Skeletal muscle tissue (tissue), 4 donors: ENCODE results near the gene CTNNA2. TPM values are rescaled to one million over a fixed set of nuclear protein-coding genes. Genes with fewer than 3 reads are reported as not detected.

Source experiments
- H3K27ac ChIP-seq: one replicate; pipeline ENCODE4 v1.7.0; 2013; ENCODE audit warnings: mild to moderate bottlenecking, low read depth, low read length, inconsistent platforms
- H3K27me3 ChIP-seq, 3 donors: one replicate each; pipeline ENCODE4 v1.7.0; 2013; ENCODE audit warnings: low read length in 3 of 3; ENCODE audit not compliant: control insufficient read depth in 3 of 3, insufficient read depth in 3 of 3
- H3K36me3 ChIP-seq, 3 donors: one replicate each; pipeline ENCODE4 v1.7.0; 2013; ENCODE audit warnings: low read length in 3 of 3; ENCODE audit not compliant: control insufficient read depth in 3 of 3, insufficient read depth in 3 of 3
- H3K4me1 ChIP-seq, 3 donors: one replicate each; pipeline ENCODE4 v1.7.0; 2013; ENCODE audit warnings: low read length in 3 of 3, mild to moderate bottlenecking in 3 of 3; ENCODE audit not compliant: control insufficient read depth in 3 of 3, insufficient read depth in 3 of 3
- H3K4me3 ChIP-seq, 3 donors: one replicate each; pipeline ENCODE4 v1.7.0; 2013; ENCODE audit warnings: low read length in 3 of 3
- H3K9ac ChIP-seq, 3 donors: one replicate each; pipeline ENCODE4 v1.7.0; 2013; ENCODE audit warnings: low read length in 3 of 3, mild to moderate bottlenecking in 3 of 3, moderate library complexity in 2 of 3, low read depth in 1 of 3
- H3K9me3 ChIP-seq, 3 donors: one replicate each; pipeline ENCODE4 v1.7.0; 2013; ENCODE audit warnings: low read length in 3 of 3; ENCODE audit not compliant: control insufficient read depth in 3 of 3
- total RNA-seq: library from RNA; depleted of rRNA; stranded (reverse); fragments of >200 nt; gene quantifications from one replicate; pipeline ENCODE4 v1.2.3, GENCODE V29; 2014
- donor health status: Osteomylitis.

The CTNNA2 gene
- total RNA-seq, 1 donor from 2014 or later, result 1.0 TPM

DNA sequence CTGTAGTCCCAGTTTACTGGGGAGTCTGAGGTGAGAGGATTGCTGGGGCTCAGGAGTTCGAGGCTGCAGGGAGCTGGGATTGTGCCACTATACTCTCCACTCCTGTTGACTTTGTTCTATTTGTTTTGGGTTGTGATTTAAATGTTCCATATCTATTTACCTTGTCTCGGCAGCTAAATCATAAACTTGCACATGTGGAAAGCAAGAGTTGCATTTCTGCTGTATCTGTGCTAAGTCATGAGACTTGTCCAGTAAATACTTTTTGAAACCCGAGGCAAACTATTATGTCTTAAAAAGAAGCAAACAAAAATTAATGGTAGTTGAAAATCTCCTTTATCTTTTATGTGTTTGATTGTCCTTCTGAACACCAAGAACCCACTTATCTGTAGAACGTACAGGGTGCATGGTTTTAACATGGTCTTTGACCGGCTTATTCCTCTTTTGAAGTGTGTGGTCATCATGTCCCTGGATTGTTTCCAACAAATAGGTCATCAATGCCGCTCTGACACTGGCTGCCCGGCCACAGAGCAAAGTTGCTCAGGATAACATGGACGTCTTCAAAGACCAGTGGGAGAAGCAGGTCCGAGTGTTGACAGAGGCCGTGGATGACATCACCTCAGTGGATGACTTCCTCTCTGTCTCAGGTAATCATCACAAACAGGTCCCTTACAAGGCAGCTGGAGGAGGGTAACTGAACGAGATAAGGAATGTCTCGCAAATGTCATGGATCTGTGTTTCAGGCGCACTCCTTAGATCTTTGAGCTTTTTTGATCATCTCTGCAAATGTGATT lies 1032.8 kb downstream of the CTNNA2 start:
- no peaks in the 10 kb centered on the region for H3K4me1 ChIP-seq
- no peak overlapping the region for H3K4me3 ChIP-seq
- no peak overlapping the region for H3K9ac ChIP-seq
- no peaks in the 10 kb centered on the region for H3K9me3 ChIP-seq
- H3K36me3 ChIP-seq, result no peaks in the 10 kb centered on the region
- H3K27me3 ChIP-seq, result no peaks in the 10 kb centered on the region
- H3K27ac ChIP-seq, result no peak overlapping the region

DNA sequence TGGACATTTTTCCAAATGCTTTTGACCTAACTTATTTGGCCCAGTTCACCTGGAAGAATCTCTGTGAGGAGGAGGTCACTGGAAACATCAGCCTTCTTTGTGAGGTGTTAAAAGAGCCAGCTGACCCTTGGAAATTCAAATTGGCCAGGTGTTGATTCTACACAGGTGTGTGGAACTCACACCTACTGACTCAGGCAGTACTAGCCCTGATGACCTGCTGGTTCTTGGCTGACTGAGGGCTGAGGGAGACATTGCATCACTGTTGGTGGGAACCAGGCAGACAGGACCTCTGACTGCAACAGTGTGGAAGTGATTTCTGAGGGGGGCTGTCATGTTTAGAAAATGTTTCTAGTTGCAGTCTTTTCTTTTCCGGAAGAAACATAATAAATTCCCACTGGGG lies 1033.9 kb downstream of the CTNNA2 start:
- Histone ChIP-seq H3K36me3 (no peaks in the 10 kb centered on the region), H3K4me1 (no peaks in the 10 kb centered on the region), H3K9ac (no peak overlapping the region)

DNA sequence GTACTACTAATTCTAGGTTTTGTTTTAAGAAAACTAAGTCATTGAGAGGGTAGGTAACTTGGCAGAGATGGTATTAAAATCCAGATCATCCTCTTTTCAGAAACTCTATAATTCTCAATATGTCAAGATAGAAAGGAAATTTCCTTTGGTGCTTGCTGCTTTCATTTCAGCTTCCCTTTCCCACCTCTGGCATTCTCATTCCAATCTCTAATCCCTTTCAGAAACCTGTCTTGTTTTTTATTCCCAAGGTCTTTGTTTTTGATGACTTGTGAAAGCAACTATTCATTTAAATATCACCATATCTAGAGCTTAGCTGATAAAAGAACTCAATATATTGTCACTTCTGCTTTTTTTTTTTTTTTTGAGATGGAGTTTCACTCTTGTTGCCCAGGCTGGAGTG lies 1034.5 kb downstream of the CTNNA2 start:
- H3K27ac ChIP-seq, result no peak overlapping the region
- no peaks in the 10 kb centered on the region for H3K36me3 ChIP-seq
- H3K9ac ChIP-seq, result no peak overlapping the region
- H3K4me1 ChIP-seq, result no peaks in the 10 kb centered on the region
- H3K4me3 ChIP-seq, result no peak overlapping the region
- H3K27me3 ChIP-seq, result no peaks in the 10 kb centered on the region
- H3K9me3 ChIP-seq, result no peaks in the 10 kb centered on the region

More for the DNA sequence above, 1033.9 kb downstream of the CTNNA2 start:
- Histone ChIP-seq H3K4me3 (no peak overlapping the region), H3K9me3 (no peaks in the 10 kb centered on the region), H3K27me3 (no peaks in the 10 kb centered on the region), H3K27ac (no peak overlapping the region)

DNA sequence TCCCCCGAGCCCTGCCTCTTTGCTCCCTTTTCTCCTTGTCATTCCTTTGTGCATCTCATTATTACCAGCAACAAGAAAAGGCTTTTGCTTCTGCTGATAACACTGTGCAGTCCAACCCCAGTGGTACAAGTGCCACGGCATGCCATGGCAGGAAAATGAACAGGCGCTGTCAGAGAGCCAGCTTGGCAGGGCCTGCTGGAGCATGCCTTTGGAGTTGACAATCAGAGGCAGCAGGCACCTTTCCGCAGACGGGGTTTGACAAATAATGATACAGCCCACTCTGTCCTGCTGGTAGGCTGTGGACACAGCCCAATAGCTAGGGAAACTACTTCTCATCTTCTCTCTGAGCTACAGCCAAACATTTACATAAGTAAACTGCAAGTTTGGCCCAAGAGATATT lies 1035.6 kb downstream of the CTNNA2 start:
- Histone ChIP-seq H3K36me3 (no peaks in the 10 kb centered on the region), H3K4me3 (no peak overlapping the region), H3K4me1 (no peaks in the 10 kb centered on the region), H3K9ac (no peak overlapping the region), H3K9me3 (no peaks in the 10 kb centered on the region), H3K27ac (no peak overlapping the region), H3K27me3 (no peaks in the 10 kb centered on the region)

DNA sequence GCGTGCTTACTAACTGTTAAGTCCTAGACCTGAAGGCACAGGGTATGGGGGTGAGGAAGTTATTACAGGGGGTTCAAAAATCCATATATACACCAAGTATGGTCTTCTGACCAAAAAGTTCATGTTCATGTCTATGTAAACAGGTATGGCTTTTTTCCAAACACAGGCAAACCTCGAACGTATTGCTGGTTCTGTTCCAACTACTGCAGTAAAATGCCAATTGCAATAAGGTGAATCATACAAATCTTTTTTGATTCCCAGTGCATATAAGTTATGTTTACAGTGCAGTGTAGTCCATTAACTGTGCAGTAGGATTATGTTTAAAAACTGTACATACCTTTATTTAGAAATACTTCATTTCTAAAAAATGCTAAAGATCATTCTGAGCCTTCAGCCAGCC lies 1037.0 kb downstream of the CTNNA2 start:
- no peak overlapping the region for H3K9ac ChIP-seq
- no peak overlapping the region for H3K4me3 ChIP-seq
- no peaks in the 10 kb centered on the region for H3K4me1 ChIP-seq
- no peaks in the 10 kb centered on the region for H3K36me3 ChIP-seq
- no peaks in the 10 kb centered on the region for H3K9me3 ChIP-seq
- H3K27me3 ChIP-seq, result no peaks in the 10 kb centered on the region
- H3K27ac ChIP-seq, result no peak overlapping the region

DNA sequence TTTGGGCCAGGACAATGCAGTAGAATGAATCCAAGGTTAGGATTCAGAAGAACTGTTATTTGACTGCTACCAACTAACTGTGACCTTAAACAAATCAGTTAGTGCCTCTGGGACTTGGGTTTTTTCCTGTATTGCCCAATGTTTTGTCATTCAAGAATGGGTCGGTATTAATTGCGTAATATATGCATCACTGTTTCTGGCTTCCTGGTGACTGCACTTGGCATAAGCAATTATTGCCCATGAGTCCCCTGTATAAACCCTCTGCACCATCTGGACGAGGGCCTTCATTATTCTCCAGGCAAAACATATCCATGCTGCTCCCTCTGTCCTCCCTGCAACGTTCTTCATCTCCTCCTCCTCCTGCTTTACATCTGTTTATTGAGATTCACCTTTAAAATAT lies 1047.5 kb downstream of the CTNNA2 start:
- Histone ChIP-seq H3K27me3 (no peaks in the 10 kb centered on the region), H3K9me3 (no peaks in the 10 kb centered on the region), H3K9ac (no peak overlapping the region), H3K4me1 (no peaks in the 10 kb centered on the region), H3K36me3 (no peaks in the 10 kb centered on the region), H3K27ac (no peak overlapping the region), H3K4me3 (no peak overlapping the region)

DNA sequence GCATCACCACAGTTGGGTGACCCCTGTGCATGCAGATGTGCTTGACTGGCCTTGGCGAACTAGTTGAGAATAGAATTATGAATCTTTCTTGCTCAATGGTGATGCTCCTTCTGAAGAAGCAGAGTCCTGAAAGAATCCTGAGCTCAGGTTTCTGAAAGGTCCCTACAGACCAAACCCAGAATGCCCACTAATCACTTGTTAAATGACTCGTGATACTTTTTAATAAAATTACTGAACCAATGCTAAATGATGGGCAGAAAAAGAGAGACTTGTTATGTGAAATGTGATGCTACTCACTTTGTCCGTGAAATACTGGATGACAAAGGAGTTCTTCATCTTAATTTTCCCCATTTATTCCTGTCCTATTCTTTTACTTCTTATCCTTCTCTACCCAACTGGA lies 1055.2 kb downstream of the CTNNA2 start:
- Histone ChIP-seq H3K9me3 (no peaks in the 10 kb centered on the region), H3K27ac (no peak overlapping the region), H3K9ac (no peak overlapping the region), H3K27me3 (no peaks in the 10 kb centered on the region), H3K4me3 (no peak overlapping the region), H3K36me3 (no peaks in the 10 kb centered on the region), H3K4me1 (no peaks in the 10 kb centered on the region)

DNA sequence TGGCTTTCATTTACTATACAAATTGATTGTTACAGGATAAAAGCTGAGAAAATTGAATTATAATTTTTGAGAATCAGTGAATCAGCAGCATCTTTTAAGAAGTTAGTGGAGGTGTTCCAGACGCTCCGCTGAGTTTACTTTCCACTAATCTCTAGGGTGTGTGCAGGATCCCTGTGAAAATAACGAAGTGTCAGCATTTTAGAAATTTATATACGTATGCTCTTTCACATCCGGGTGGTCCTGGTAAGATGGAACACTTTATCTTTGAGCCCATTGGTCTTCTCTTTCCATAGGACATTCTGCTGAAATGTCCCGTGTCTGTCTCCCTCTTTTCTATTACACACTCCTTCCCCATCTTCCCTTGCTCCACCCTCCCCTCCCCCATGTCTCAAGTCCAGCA lies 1060.3 kb downstream of the CTNNA2 start:
- Histone ChIP-seq H3K27me3 (no peaks in the 10 kb centered on the region), H3K36me3 (no peaks in the 10 kb centered on the region), H3K9ac (no peak overlapping the region), H3K9me3 (no peaks in the 10 kb centered on the region), H3K4me3 (no peak overlapping the region), H3K4me1 (no peaks in the 10 kb centered on the region), H3K27ac (no peak overlapping the region)

DNA sequence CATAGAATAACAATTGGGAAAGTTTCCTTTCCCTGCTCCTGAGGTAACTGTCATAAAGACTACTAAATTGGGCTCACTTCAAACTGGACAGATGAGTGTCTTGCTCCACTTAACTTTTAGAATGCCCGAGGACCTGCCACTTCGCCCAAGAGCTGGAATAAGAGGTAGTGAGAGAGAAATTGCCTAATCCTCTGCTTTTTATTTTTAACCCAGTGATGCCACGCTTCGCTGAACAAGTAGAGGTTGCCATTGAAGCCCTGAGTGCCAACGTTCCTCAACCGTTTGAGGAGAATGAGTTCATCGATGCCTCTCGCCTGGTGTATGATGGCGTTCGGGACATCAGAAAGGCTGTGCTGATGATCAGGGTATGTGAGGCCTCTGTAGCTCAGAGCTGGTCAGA lies 1061.1 kb downstream of the CTNNA2 start:
- Histone ChIP-seq H3K27ac (no peak overlapping the region), H3K9me3 (no peaks in the 10 kb centered on the region), H3K4me3 (no peak overlapping the region), H3K27me3 (no peaks in the 10 kb centered on the region), H3K4me1 (no peaks in the 10 kb centered on the region), H3K36me3 (no peaks in the 10 kb centered on the region), H3K9ac (no peak overlapping the region)

DNA sequence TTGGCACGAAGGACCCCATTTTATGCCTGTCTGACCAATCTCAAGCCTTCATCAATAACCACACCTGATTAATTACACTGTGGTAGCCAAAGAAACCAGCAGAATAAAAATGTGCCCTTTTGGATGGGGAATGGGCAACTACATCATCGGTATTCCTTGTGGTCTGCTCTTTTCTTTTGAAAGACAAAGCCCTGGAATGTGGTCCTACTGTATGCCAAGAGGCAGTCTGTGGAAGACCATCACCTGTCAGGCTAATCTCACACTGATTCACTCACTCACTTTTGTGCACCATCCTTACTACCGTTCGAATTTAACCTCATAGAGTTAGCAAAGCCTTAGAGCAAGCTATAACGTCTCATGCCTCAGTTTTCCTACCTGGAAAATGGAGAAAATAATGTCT lies 1066.9 kb downstream of the CTNNA2 start:
- no peaks in the 10 kb centered on the region for H3K27me3 ChIP-seq
- no peaks in the 10 kb centered on the region for H3K9me3 ChIP-seq
- no peaks in the 10 kb centered on the region for H3K36me3 ChIP-seq
- no peak overlapping the region for H3K4me3 ChIP-seq
- no peaks in the 10 kb centered on the region for H3K4me1 ChIP-seq
- H3K27ac ChIP-seq, result no peak overlapping the region
- no peak overlapping the region for H3K9ac ChIP-seq
